ENCODE data around the gene TRRAP. TPM values are rescaled to one million over a fixed set of nuclear protein-coding genes. Genes with fewer than 3 reads are reported as not detected.
A peak's percentile ranks its signal among the peaks of the same experiment; 100 is the strongest.

Gene TRRAP
- total and polyA plus RNA-seq, 7 experiments from 2014 or later: 3.2 to 72.3 (median 63.6) TPM

GRCh38 chr7:98927125-98927524 is 48.8 kb downstream of the TRRAP start:
- peaks cover 29 to 70% (median 47%) of the 10 kb centered on the region in 5 donors for H3K36me3 Mint-ChIP-seq
- no peak overlapping the region for H3K27ac Mint-ChIP-seq
- peaks cover 28 to 91% (median 41%) of the 10 kb centered on the region in 3 experiments for H3K36me3 ChIP-seq (ENCODE audit: control insufficient read depth in 2 of 3, insufficient read depth in 3 of 3, low read length in 3 of 3)

GRCh38 chr7:98930464-98930863 is 52.1 kb downstream of the TRRAP start:
- Mint-ChIP-seq H3K27me3 (no peaks in the 10 kb centered on the region), H3K4me1 (peaks cover 0 to 11% (median 2%) of the 10 kb centered on the region in 7 donors), H3K9me3 (no peaks in the 10 kb centered on the region), H3K27ac (peak overlapping the region in 1 of 9 donors; percentile 81), H3K36me3 (peaks cover 21 to 65% (median 36%) of the 10 kb centered on the region in 5 donors), H3K4me3 (no peak overlapping the region)
- ATAC-seq: peak; percentile 34
- Histone ChIP-seq H3K4me1 (ENCODE audit: control insufficient read depth in 2 of 2, insufficient read depth in 2 of 2, low read length in 2 of 2) (peaks cover 0 to 22% of the 10 kb centered on the region in 2 donors), H3K27ac (ENCODE audit: low read depth, low read length) (no peak overlapping the region), H3K27me3 (ENCODE audit: control insufficient read depth in 2 of 2, insufficient read depth in 2 of 2, low read length in 2 of 2) (no peaks in the 10 kb centered on the region), H3K36me3 (ENCODE audit: control insufficient read depth in 2 of 3, insufficient read depth in 3 of 3, low read length in 3 of 3) (peaks cover 26 to 92% (median 27%) of the 10 kb centered on the region in 3 experiments), H3K9me3 (ENCODE audit: control insufficient read depth in 2 of 3, low read length in 3 of 3) (no peaks in the 10 kb centered on the region), H3K4me3 (ENCODE audit: low read length) (no peak overlapping the region)
- intact Hi-C loops (cut with micrococcal nuclease): no loop called here
- POLR2A ChIA-PET: interaction anchor here (0.6 kb wide), 1 partner anchor 634 kb away, joined by 3 read pairs; no protein-coding TSS in a partner anchor
- no peak for DNase-seq
- CTCF ChIA-PET: no interaction called here

More at GRCh38 chr7:98927125-98927524, 48.8 kb downstream of the TRRAP start:
- peaks cover 0 to 12% (median 3%) of the 10 kb centered on the region in 7 donors for H3K4me1 Mint-ChIP-seq
- no peaks in the 10 kb centered on the region for H3K9me3 Mint-ChIP-seq
- H3K4me3 Mint-ChIP-seq: no peak overlapping the region
- Histone ChIP-seq H3K4me3 (ENCODE audit: low read length) (no peak overlapping the region), H3K27me3 (ENCODE audit: control insufficient read depth in 2 of 2, insufficient read depth in 2 of 2, low read length in 2 of 2) (no peaks in the 10 kb centered on the region), H3K9me3 (ENCODE audit: control insufficient read depth in 2 of 3, low read length in 3 of 3) (no peaks in the 10 kb centered on the region), H3K4me1 (ENCODE audit: control insufficient read depth in 2 of 2, insufficient read depth in 2 of 2, low read length in 2 of 2) (peaks cover 0 to 22% of the 10 kb centered on the region in 2 donors), H3K27ac (ENCODE audit: low read depth, low read length) (no peak overlapping the region)
- intact Hi-C loops (cut with micrococcal nuclease): no loop called here
- no peaks in the 10 kb centered on the region for H3K27me3 Mint-ChIP-seq
- ChIA-PET POLR2A (no interaction called here), CTCF (no interaction called here)
- ATAC-seq: no peak
- DNase-seq: no peak

- H3K4me3 Mint-ChIP-seq: peak overlapping the region in 2 of 10 donors; percentile 5 to 56
- peak overlapping the region in 3 of 9 donors; percentile 14 to 81 (median 31) for H3K27ac Mint-ChIP-seq
- peaks cover 16 to 65% (median 33%) of the 10 kb centered on the region in 5 donors for H3K36me3 Mint-ChIP-seq
- Histone ChIP-seq H3K4me1 (ENCODE audit: control insufficient read depth in 2 of 2, insufficient read depth in 2 of 2, low read length in 2 of 2) (peaks cover 0 to 22% of the 10 kb centered on the region in 2 donors), H3K27ac (ENCODE audit: low read depth, low read length) (no peak overlapping the region), H3K27me3 (ENCODE audit: control insufficient read depth in 2 of 2, insufficient read depth in 2 of 2, low read length in 2 of 2) (no peaks in the 10 kb centered on the region), H3K36me3 (ENCODE audit: control insufficient read depth in 2 of 3, insufficient read depth in 3 of 3, low read length in 3 of 3) (peaks cover 25 to 91% (median 27%) of the 10 kb centered on the region in 3 experiments), H3K4me3 (ENCODE audit: low read length) (no peak overlapping the region), H3K9me3 (ENCODE audit: control insufficient read depth in 2 of 3, low read length in 3 of 3) (no peaks in the 10 kb centered on the region)
- intact Hi-C loops (cut with micrococcal nuclease): no loop called here
- DNase-seq (no peak), ATAC-seq (peak; percentile 92)
- ChIA-PET CTCF (no interaction called here), POLR2A (interaction anchor here (0.6 kb wide), 1 partner anchor 634 kb away, joined by 3 read pairs; no protein-coding TSS in a partner anchor)
- no peaks in the 10 kb centered on the region for H3K27me3 Mint-ChIP-seq
- H3K4me1 Mint-ChIP-seq: peaks cover 0 to 9% (median 2%) of the 10 kb centered on the region in 7 donors
- H3K9me3 Mint-ChIP-seq: no peaks in the 10 kb centered on the region
Measured at GRCh38 chr7:98930921-98931320, 52.6 kb downstream of the TRRAP start.

GRCh38 chr7:98933321-98933720 is 55.0 kb downstream of the TRRAP start:
- CTCF ChIA-PET: no interaction called here
- no peak for DNase-seq
- H3K4me3 Mint-ChIP-seq: no peak overlapping the region
- Histone ChIP-seq H3K4me3 (ENCODE audit: low read length) (no peak overlapping the region), H3K27me3 (ENCODE audit: control insufficient read depth in 2 of 2, insufficient read depth in 2 of 2, low read length in 2 of 2) (no peaks in the 10 kb centered on the region), H3K27ac (ENCODE audit: low read depth, low read length) (no peak overlapping the region), H3K36me3 (ENCODE audit: control insufficient read depth in 2 of 3, insufficient read depth in 3 of 3, low read length in 3 of 3) (peaks cover 13 to 91% (median 16%) of the 10 kb centered on the region in 3 experiments), H3K9me3 (ENCODE audit: control insufficient read depth in 2 of 3, low read length in 3 of 3) (no peaks in the 10 kb centered on the region), H3K4me1 (ENCODE audit: control insufficient read depth in 2 of 2, insufficient read depth in 2 of 2, low read length in 2 of 2) (peaks cover 0 to 22% of the 10 kb centered on the region in 2 donors)
- H3K4me1 Mint-ChIP-seq: peaks cover 0 to 7% (median 0%) of the 10 kb centered on the region in 7 donors
- peak overlapping the region in 2 of 9 donors; percentile 55 to 84 for H3K27ac Mint-ChIP-seq
- ATAC-seq: no peak
- H3K27me3 Mint-ChIP-seq: no peaks in the 10 kb centered on the region
- peaks cover 13 to 61% (median 27%) of the 10 kb centered on the region in 5 donors for H3K36me3 Mint-ChIP-seq
- H3K9me3 Mint-ChIP-seq: no peaks in the 10 kb centered on the region
- POLR2A ChIA-PET: no interaction called here
- intact Hi-C loops (cut with micrococcal nuclease): no loop called here

- intact Hi-C loops (cut with micrococcal nuclease): no loop called here
- peaks cover 0 to 7% (median 0%) of the 10 kb centered on the region in 7 donors for H3K4me1 Mint-ChIP-seq
- ChIA-PET CTCF (no interaction called here), POLR2A (no interaction called here)
- H3K9me3 ChIP-seq (ENCODE audit: control insufficient read depth in 2 of 3, low read length in 3 of 3): no peaks in the 10 kb centered on the region
- no peaks in the 10 kb centered on the region for H3K9me3 Mint-ChIP-seq
- H3K36me3 ChIP-seq (ENCODE audit: control insufficient read depth in 2 of 3, insufficient read depth in 3 of 3, low read length in 3 of 3): peaks cover 22 to 91% (median 24%) of the 10 kb centered on the region in 3 experiments
- H3K4me1 ChIP-seq (ENCODE audit: control insufficient read depth in 2 of 2, insufficient read depth in 2 of 2, low read length in 2 of 2): peaks cover 0 to 21% of the 10 kb centered on the region in 2 donors
- DNase-seq: no peak
- H3K36me3 Mint-ChIP-seq: peaks cover 13 to 59% (median 32%) of the 10 kb centered on the region in 5 donors
- peak overlapping the region in 1 of 9 donors; percentile 46 for H3K27ac Mint-ChIP-seq
- no peak overlapping the region for H3K4me3 ChIP-seq (ENCODE audit: low read length)
- H3K27me3 ChIP-seq (ENCODE audit: control insufficient read depth in 2 of 2, insufficient read depth in 2 of 2, low read length in 2 of 2): no peaks in the 10 kb centered on the region
- H3K27me3 Mint-ChIP-seq: no peaks in the 10 kb centered on the region
- no peak for ATAC-seq
- H3K4me3 Mint-ChIP-seq: no peak overlapping the region
- H3K27ac ChIP-seq (ENCODE audit: low read depth, low read length): no peak overlapping the region
Measured at GRCh38 chr7:98934267-98934666, 55.9 kb downstream of the TRRAP start.

GRCh38 chr7:98935811-98936210 is 57.5 kb downstream of the TRRAP start:
- no peak for ATAC-seq
- no peak for DNase-seq
- no peak overlapping the region for H3K4me3 ChIP-seq (ENCODE audit: low read length)
- Mint-ChIP-seq H3K27me3 (no peaks in the 10 kb centered on the region), H3K4me3 (no peak overlapping the region), H3K36me3 (peaks cover 13 to 53% (median 29%) of the 10 kb centered on the region in 5 donors), H3K9me3 (no peaks in the 10 kb centered on the region), H3K4me1 (peaks cover 0 to 7% (median 0%) of the 10 kb centered on the region in 7 donors), H3K27ac (peak overlapping the region in 2 of 9 donors; percentile 14 to 53)
- POLR2A ChIA-PET: no interaction called here
- peaks cover 19 to 91% (median 32%) of the 10 kb centered on the region in 3 experiments for H3K36me3 ChIP-seq (ENCODE audit: control insufficient read depth in 2 of 3, insufficient read depth in 3 of 3, low read length in 3 of 3)
- H3K9me3 ChIP-seq (ENCODE audit: control insufficient read depth in 2 of 3, low read length in 3 of 3): no peaks in the 10 kb centered on the region
- H3K27ac ChIP-seq (ENCODE audit: low read depth, low read length): no peak overlapping the region
- peaks cover 0 to 6% of the 10 kb centered on the region in 2 donors for H3K4me1 ChIP-seq (ENCODE audit: control insufficient read depth in 2 of 2, insufficient read depth in 2 of 2, low read length in 2 of 2)
- no peaks in the 10 kb centered on the region for H3K27me3 ChIP-seq (ENCODE audit: control insufficient read depth in 2 of 2, insufficient read depth in 2 of 2, low read length in 2 of 2)
- intact Hi-C loops (cut with micrococcal nuclease): no loop called here
- CTCF ChIA-PET: no interaction called here

GRCh38 chr7:98943336-98943735 is 65.0 kb downstream of the TRRAP start:
- no peak for ATAC-seq
- Histone ChIP-seq H3K4me1 (ENCODE audit: control insufficient read depth in 2 of 2, insufficient read depth in 2 of 2, low read length in 2 of 2) (no peaks in the 10 kb centered on the region), H3K9me3 (ENCODE audit: control insufficient read depth in 2 of 3, low read length in 3 of 3) (no peaks in the 10 kb centered on the region), H3K27ac (ENCODE audit: low read depth, low read length) (no peak overlapping the region), H3K27me3 (ENCODE audit: control insufficient read depth in 2 of 2, insufficient read depth in 2 of 2, low read length in 2 of 2) (no peaks in the 10 kb centered on the region), H3K4me3 (ENCODE audit: low read length) (no peak overlapping the region), H3K36me3 (ENCODE audit: control insufficient read depth in 2 of 3, insufficient read depth in 3 of 3, low read length in 3 of 3) (peaks cover 21 to 97% (median 24%) of the 10 kb centered on the region in 3 experiments)
- no peaks in the 10 kb centered on the region for H3K9me3 Mint-ChIP-seq
- ChIA-PET POLR2A (interaction anchor here (0.7 kb wide), 1 partner anchor 738 kb away, joined by 3 read pairs; no protein-coding TSS in a partner anchor), CTCF (interaction anchor here (0.5 kb wide), 1 partner anchor 172 kb away, joined by 3 read pairs; no protein-coding TSS in a partner anchor)
- H3K27ac Mint-ChIP-seq: peak overlapping the region in 1 of 9 donors; percentile 3
- no peak for DNase-seq
- H3K4me1 Mint-ChIP-seq: no peaks in the 10 kb centered on the region
- H3K27me3 Mint-ChIP-seq: no peaks in the 10 kb centered on the region
- peaks cover 11 to 32% (median 26%) of the 10 kb centered on the region in 5 donors for H3K36me3 Mint-ChIP-seq
- H3K4me3 Mint-ChIP-seq: no peak overlapping the region
- intact Hi-C loops (cut with micrococcal nuclease): no loop called here

Data from naive thymus-derived CD4-positive, alpha-beta T cell (primary cell).